CD4-positive, alpha-beta T cell treated with Interleukin-15 for 1 hour (primary cell): ENCODE measurements around the gene GPC1.
"Not testable (repeated sequence)": the region's sequence is repeated elsewhere in the genome, so short reads cannot be mapped to it uniquely, and the experiment has no call there.

Source experiments
- DNase-seq: peaks from one replicate; pipeline ENCODE4 v3.0.0-alpha.2; 2020

The GPC1 gene

GRCh38 chr2:240435457-240435947 is at the start of gene GPC1:
Gene GPC1, plus strand, starts transcription at chr2:240435663. Its CDS starts 256 bp downstream, at chr2:240435919.
- DNase-seq, result peak; percentile 59

GRCh38 chr2:240386326-240386725 is 49.1 kb upstream of the GPC1 start:
- DNase-seq, result no peak

GRCh38 chr2:240386743-240387142 is 48.7 kb upstream of the GPC1 start:
- not testable (repeated sequence) for DNase-seq

- no peak for DNase-seq
Observed at GRCh38 chr2:240387325-240387668, 48.2 kb upstream of the GPC1 start.

GRCh38 chr2:240387669-240388358 is 47.6 kb upstream of the GPC1 start:
- DNase-seq, result no peak

- DNase-seq, result no peak
Observed at GRCh38 chr2:240388471-240389301, 46.8 kb upstream of the GPC1 start.

GRCh38 chr2:240389302-240389805 is 46.1 kb upstream of the GPC1 start:
- no peak for DNase-seq

- DNase-seq, result peak; percentile 5
Observed at GRCh38 chr2:240390091-240391073, 45.1 kb upstream of the GPC1 start.

GRCh38 chr2:240391111-240392051 is 44.1 kb upstream of the GPC1 start:
- DNase-seq, result peak; percentile 11

- no peak for DNase-seq
Observed at GRCh38 chr2:240392084-240392947, 43.1 kb upstream of the GPC1 start.

GRCh38 chr2:240392948-240393830 is 42.3 kb upstream of the GPC1 start:
- DNase-seq, result peak; percentile 14

GRCh38 chr2:240393831-240394410 is 41.5 kb upstream of the GPC1 start:
- peak; percentile 13 for DNase-seq

- DNase-seq, result peak; percentile 2
Observed at GRCh38 chr2:240394549-240394948, 40.9 kb upstream of the GPC1 start.

- DNase-seq, result no peak
Observed at GRCh38 chr2:240395448-240395847, 40.0 kb upstream of the GPC1 start.

GRCh38 chr2:240395896-240396622 is 39.4 kb upstream of the GPC1 start:
- DNase-seq, result no peak

- no peak for DNase-seq
Observed at GRCh38 chr2:240396623-240397541, 38.6 kb upstream of the GPC1 start.

GRCh38 chr2:240397542-240397916 is 37.9 kb upstream of the GPC1 start:
- DNase-seq, result no peak
